ENCODE measurements around the gene ATG13.
"Not testable (repeated sequence)": the region's sequence is repeated elsewhere in the genome, so short reads cannot be mapped to it uniquely, and the experiment has no call there.

The ATG13 gene

DNA sequence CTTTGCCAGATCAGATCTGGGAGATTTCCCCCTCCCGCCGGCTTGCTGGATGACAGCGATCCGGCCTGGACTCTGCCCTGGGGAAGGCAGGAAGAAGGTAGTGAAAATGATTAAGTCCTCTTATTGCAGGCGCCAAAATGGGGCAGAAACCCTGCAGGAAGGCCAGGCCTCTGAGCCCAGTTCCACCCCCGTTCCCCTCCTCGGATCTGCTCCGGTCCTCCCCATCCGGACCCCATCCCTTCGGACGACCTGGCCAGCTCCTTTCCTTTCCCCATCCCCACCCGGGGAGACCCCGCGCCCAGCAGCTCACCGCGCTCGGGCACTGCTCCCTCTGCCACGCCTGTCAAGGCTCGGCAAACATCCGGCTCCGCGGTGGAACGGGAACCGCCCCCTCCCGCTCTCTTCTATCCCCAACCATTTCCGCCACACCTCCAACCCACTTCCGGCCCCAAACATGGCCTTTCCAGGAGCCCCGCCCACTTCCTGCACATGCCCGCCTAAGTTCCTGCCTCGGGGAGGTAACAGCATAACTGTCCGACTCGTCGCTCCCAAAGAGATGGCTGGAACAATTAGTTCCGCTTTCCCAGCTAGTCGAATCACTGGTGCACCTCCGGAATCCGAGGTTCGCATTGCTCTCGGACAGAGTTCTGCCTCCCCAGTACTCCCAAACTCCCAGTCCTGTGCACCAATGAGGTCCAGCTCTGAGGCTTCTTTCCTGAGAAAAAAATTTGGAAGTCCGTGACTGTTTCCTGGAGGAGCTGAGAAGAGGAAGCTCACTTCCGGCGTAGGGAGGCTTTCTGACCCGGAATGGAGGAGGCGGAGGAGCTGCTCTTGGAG, 83.1 kb downstream of the ATG13 start, which contains the start of the genes ARHGAP1 and ZNF408:
TSS of gene ARHGAP1 (minus strand) at position 379 of the 837 bp plus-strand sequence. CDS start 4,512 bp downstream, outside the sequence.
TSS of gene ZNF408 (plus strand) at position 791 of the 837 bp plus-strand sequence. CDS start at position 808, 17 bp downstream.
- peak; percentile 99 for DNase-seq

DNA sequence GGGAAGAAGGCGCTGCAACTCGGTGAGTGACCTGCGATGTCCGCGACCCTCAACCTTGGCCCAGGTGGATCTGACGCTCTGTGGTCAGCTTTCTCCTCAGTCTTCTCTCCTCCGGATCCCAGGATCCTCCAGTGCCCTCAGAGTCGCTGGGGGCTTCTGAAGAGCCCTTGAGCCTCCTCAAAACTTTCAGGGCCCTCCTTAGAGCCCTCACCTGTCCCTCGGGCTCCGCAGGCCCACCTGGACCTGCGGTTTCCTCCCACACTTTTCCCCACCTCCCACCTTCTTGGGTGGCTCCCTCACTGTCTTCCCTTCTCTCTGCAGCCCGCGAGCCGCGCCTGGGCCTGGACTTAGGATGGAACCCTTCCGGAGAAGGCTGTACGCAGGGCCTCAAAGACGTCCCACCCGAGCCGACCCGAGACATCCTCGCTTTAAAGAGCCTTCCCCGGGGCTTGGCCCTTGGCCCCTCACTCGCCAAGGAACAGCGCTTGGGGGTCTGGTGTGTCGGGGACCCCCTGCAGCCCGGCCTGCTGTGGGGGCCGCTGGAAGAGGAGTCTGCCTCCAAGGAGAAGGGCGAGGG, 83.8 kb downstream of the ATG13 start:
- DNase-seq: no peak

DNA sequence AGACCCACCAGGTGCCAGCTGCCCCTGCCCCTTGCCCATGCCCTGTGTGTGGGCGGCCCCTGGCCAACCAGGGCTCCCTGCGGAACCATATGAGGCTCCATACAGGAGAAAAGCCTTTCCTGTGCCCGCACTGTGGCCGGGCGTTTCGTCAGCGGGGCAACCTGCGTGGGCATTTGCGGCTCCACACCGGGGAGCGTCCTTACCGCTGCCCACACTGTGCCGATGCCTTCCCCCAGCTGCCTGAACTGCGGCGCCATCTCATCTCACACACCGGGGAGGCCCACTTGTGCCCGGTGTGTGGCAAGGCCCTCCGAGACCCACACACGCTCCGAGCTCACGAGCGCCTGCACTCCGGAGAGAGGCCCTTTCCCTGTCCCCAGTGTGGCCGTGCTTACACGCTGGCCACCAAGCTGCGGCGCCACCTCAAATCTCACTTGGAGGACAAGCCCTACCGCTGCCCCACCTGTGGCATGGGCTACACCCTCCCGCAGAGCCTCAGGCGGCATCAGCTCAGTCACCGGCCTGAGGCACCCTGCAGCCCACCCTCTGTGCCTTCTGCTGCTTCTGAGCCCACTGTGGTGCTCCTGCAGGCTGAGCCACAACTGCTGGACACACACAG, 87.8 kb downstream of the ATG13 start:
- DNase-seq: no peak

DNA sequence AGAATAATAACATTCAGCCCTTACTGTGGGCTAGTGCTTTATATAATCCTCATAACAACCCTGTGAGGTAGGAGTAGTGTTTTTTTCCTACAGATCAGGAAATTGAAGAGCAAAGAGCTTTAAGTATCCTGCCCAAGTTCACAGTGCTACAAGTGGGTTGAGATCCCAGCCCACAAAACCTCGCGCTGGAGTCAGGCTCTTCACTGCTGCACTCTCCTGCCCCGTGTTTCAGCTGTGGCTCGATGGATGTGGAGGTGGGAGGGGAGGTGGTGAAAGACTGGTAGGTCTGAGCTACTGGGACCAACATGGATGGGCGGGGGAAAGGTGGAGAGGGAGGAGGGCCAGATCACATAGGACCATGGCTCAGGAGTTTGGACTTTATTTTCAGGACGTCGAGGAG, 89.5 kb downstream of the ATG13 start:
- DNase-seq: no peak

DNA sequence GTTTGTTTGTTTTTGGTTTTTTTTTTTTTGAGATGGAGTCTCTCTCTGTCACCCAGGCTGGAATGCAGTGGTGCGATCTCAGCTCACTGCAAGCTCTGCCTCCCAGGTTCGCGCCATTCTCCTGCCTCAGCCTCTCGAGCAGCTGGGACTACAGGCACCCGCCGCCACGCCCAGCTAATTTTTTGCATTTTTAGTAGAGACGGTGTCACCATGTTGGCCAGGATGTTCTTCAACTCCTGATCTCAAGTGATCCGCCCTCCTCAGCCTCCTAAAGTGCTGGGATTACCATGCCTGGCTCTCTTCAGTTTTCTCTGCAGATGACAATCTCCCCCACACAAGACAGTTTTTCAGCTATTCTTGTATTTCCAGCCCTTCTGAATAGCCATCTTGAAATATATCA, 92.0 kb downstream of the ATG13 start:
- not testable (repeated sequence) for DNase-seq

DNA sequence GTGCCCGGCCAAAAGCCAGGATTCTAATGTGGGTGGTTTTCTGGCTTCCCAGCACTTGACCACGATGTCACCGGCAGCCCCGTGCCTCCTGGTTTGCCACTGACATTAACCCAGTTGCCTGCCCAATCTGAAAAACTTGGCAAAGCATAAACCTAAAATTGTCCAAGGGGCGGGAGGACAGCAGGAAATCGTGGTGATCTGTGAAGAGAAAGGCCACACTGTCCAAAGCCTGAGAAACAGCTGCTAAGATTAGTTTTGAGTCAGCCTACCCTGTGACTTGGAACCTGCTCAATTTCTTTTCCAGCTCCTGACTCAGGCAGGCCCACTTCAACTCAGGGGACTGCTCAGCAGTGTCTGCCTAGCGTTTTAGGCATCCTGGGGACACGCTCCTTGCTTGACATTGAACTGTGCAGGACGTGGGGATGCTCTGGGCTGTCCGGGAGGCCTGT, 93.5 kb downstream of the ATG13 start:
- DNase-seq: peak in 1 of 2 experiments; percentile 73

DNA sequence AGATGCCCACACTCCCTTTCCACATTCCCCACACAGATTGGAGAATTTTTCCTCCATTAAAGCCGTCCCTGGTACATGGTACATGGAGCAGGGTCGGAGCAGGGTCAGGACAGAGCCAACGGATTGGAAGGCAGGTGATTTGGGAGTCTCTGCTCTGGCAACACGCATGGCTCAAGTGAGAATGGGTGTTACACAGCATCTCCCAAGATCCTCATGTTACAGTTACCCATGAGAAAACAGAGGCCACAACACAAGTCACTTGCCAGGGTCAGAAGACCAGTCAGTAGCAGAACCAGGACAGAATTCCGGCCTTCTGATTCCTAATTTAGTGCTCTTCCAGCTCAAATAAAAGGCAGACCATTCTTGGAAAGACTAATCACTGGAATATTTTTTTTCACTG, 94.0 kb downstream of the ATG13 start:
- DNase-seq: no peak

DNA sequence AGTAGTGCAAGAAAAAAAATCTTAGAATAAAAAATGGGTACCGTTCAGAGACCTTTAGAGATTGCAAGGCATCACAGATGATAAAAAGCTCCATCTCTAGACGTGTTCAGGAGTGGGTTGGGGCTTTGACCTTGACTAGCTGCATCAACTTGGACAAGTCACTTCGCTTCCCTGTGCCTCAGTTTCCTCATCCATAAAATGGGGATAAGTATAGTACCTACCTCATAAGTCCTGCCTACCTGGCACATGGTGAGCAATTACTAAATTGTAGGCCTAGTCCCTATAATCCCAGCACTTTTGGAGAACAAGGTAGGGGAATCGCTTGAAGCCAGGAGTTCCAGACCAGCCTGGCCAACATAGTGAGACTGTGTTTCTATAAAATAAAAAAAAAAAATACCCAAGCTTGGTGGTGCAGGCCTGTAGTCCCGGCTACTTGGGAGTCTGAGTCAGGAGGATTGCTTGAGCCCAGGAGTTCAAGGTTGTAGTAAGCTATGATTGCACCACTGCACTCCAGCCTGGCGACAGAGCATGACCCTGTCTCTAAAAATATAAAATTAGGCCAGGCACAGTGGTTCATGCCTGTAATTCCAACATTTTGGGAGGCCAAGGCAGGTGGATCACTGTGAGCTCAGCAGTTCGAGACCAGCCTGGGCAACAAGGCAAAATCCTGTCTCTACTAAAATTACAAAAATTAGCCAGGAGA, 95.7 kb downstream of the ATG13 start:
- DNase-seq: no peak

DNA sequence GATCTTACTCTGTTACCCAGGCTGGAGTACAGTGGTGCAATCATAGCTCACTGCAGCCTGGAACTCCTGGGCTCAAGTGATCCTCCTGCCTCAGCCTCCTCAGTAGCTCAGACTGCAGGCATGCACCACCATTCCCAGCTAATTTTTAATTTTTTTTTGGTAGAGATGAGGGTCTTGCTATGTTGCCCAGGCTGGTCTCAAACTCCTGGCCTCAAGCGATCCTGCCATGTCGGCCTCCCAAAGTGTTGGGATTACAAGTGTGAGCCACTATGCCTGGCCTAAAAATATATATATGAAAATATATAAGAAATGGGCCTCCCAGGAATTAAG, 100.4 kb downstream of the ATG13 start:
- not testable (repeated sequence) for DNase-seq

DNA sequence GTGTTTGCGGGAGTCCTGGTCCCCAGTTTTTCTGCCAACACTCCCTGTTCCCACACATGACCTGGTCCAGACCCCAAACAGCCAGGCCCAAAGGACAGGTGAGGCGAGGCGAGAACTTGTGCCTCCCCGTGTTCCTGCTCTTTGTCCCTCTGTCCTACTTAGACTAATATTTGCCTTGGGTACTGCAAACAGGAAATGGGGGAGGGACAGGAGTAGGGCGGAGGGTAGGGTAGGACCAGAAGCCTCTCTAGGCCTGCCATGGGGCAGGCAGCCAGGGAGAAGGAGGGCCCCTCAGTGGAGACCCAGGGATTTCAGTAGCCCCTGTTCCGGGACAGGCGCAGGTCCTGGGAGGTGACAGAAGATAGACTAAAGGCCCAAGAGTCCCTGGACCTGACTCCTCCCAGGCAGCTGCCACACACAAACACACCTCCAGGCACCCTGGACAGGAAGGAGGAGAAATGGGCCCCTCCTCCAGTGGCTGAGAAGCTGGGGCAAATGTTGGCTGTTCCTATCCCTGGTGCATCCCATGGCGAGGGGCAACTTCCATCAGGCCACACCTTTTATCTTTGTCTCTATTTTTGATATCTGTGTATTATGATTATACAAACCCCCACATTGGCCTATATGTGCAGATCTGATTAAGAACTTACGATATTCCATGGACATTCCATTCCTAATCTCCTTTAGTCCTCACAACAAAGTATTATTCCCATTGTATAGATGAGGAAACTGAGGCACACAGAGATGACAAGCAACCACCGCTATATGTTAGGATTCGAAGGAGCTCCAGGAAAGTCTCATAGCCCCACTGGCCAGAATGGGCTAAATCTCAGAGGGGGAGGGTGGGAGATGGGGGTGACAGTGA, 101.0 kb downstream of the ATG13 start:
- no peak for DNase-seq

DNA sequence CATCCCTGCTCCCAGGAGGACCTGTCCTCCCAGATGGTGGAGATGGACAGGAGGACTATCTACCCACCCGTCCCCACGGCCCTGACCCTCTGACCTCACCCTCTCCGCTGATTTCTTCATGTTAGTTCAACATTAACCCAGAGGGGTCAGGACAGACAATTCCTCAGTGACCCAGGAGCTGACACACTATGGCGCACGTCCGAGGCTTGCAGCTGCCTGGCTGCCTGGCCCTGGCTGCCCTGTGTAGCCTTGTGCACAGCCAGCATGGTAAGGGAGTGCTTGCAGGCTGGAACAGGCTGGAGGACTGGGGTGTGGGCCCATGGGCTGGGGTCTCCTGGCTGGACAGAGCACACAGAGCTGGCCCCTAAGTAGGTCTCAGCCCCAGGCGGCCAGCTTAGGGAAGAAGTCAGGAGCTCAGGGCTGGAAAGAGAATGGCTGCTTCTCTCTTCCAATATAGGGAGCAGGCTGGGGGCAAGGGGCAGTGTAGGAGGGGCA, 101.7 kb downstream of the ATG13 start, which contains the start of gene F2:
TSS of gene F2 (plus strand) at position 166 of the 495 bp plus-strand sequence. CDS start at position 189, 23 bp downstream.
- no peak for DNase-seq

DNA sequence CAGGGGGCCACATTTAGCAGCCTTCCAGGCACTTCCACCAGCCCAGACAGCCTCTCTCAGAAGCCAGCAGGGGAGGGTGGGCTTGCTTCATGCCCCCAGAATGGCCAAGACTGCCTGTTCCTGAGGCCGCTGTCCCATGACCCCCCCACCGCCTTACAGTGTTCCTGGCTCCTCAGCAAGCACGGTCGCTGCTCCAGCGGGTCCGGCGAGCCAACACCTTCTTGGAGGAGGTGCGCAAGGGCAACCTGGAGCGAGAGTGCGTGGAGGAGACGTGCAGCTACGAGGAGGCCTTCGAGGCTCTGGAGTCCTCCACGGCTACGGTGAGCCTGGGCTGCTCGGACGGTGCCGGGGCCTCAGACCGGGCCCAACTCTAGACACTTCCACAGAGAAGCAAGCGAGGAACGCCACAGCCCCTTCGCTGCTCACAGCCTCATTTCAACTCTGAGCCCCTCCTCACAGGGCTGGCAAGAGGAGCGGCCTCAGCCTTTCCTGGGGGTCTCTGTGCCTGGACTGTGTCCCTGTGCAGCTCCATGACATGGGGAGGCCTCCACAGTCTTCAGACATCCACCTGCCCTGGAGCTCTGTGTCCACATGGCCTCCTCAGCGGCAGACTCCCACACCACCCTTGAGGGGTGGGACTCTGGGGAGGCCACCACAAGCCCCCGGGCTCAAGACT, 102.3 kb downstream of the ATG13 start:
- DNase-seq: no peak

DNA sequence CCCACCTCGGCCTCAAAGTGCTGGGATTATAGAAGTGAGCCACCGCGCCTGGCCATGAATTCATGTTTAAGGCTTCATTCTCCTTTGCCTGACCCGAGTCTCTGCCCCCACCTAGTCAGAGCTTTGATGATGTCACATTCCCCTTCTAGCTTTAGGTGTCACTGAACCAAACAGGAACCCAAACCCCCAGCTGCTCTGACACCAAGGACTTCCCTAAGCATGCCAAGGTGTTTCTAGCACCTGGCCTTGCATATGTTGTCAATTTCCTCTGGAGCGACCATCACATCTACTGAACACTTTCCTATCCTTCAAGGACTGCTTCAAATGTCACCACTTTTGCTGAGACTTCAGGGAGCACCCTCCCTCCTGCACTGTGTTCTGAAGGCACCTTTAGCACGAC, 103.9 kb downstream of the ATG13 start:
- no peak for DNase-seq

DNA sequence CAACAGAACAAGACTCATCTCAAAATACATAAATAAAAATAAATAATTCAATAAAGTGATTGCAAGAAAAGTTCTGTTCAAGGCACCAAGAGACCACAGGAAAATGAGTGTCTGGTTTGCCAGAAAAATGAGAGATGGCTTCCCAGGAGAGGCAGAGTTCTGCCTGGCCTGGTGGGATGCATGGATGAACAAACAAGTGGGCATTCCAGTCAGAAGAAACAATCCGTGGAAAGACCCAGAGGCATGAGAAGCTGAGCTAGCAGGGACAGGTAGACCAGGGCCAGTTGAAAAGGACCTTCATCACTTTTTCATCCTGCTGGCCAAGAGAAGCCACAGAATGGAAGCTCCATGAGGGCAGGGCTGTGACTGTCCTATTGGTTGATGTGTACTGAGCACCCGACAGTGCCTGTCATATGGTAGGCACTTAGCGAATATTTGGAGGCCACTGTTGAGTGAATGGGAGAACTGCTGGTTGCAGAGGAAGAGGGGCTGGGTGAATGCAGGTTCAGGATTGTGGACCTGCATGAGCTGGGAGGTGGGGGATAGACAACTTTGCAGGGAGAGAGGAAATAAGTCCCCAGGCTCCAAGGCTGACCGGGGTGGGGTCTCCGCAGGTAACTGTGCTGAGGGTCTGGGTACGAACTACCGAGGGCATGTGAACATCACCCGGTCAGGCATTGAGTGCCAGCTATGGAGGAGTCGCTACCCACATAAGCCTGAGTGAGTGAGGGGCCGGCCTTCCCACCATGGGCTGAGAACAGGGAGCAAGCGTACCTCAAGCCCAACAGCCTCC, 105.4 kb downstream of the ATG13 start:
- DNase-seq: no peak

DNA sequence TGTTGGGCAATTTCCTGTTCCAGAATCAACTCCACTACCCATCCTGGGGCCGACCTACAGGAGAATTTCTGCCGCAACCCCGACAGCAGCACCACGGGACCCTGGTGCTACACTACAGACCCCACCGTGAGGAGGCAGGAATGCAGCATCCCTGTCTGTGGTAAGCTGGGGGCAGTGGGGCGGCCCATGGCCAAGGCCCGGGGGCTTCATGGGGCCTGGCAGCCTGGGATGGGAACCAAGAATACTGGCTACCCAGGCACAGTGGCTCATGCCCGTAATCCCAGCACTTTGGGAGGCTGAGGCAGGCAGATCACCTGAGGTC, 106.0 kb downstream of the ATG13 start:
- DNase-seq: no peak

DNA sequence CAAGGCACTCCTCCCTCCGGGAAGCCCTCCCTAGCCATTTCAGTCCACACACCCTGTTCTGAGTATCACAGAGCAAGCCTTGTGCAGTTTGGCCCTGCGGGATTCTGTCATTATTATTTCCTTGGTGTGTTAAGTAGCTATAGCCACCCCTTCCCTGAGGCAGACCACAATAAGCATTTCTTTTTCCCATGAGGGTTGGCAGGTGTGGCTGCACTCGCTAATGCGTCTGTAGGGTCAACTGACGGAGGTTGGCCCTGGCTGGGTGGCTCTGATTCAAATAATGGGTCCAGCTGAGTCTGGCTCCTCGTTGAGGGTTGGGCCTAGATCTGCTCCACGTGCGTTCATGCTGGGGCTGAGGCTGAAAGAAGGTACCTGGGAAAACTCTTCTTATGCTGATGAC, 106.7 kb downstream of the ATG13 start:
- DNase-seq: no peak

Data from NCI-H446 (cell line).